Right lobe of liver (tissue), 4 donors: ENCODE data around the gene MGST1.

ENCODE experiments used
- POLR2A ChIP-seq: fragments of 450-650 bp; IDR thresholded peaks from one replicate; pipeline ENCODE4 v1.6.1; 2017; ENCODE audit warnings: antibody characterized with exemption, mild to moderate bottlenecking
- TF ChIP-seq, protein P1 (sequence below), 4 donors: fragments of 200-600 bp in 3 of 4; fragments of 450-650 bp in 1 of 4; IDR thresholded peaks; one replicate each; pipeline versions ENCODE4 v1.5.1 to v1.8.0; 2016 to 2022; ENCODE audit warnings: antibody characterized with exemption in 4 of 4, mild to moderate bottlenecking in 2 of 4
- donor health status: DM: no; HTN: no; CAD: no.
- donor health status: DM: no; HTN: no; CAD: no.
- donor health status: DM: no; HTN: yes; CAD: no.

DNA sequence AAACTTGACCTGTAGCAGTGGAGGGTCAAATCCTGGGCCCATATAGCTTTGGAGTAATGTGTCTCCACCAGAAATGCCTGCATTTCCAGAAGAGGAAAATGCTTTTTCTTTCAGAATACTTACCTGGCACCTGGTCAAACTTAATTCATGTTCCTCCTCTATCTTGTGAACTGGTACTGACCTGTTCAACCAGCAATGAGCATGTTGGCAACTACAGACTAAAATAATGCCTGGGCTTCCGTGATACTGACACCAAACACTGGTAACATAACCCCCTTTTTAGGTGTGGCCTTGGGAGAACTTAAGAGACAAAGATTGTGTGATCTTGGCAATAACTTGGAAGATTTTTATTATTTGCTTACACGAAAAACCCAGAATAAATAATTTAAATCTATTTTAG is 23.8 kb upstream of the MGST1 start:
- TF ChIP-seq, protein P1, sequence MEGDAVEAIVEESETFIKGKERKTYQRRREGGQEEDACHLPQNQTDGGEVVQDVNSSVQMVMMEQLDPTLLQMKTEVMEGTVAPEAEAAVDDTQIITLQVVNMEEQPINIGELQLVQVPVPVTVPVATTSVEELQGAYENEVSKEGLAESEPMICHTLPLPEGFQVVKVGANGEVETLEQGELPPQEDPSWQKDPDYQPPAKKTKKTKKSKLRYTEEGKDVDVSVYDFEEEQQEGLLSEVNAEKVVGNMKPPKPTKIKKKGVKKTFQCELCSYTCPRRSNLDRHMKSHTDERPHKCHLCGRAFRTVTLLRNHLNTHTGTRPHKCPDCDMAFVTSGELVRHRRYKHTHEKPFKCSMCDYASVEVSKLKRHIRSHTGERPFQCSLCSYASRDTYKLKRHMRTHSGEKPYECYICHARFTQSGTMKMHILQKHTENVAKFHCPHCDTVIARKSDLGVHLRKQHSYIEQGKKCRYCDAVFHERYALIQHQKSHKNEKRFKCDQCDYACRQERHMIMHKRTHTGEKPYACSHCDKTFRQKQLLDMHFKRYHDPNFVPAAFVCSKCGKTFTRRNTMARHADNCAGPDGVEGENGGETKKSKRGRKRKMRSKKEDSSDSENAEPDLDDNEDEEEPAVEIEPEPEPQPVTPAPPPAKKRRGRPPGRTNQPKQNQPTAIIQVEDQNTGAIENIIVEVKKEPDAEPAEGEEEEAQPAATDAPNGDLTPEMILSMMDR (IDR thresholded peaks at IDR 0.05) = no peak
- no peak for TF ChIP-seq POLR2A
